SK-N-SH (cell line): ENCODE data around the gene GPR101. TPM values are rescaled to one million over a fixed set of nuclear protein-coding genes. Genes with fewer than 3 reads are reported as not detected.
"Not testable (repeated sequence)": the region's sequence is repeated elsewhere in the genome, so short reads cannot be mapped to it uniquely, and the experiment has no call there.

Experiments
- CTCF ChIA-PET: fragments of 300-600, 350-600 bp; formaldehyde crosslinking; extraction: SDS; loops from one replicate; lab custom pipeline; 2021; lab: Yijun Ruan, JAX
- POLR2A ChIA-PET: fragments of 350-600 bp; sonication (Branson Sonifier 250); formaldehyde crosslinking; extraction: SDS; loops from one replicate; lab custom pipeline; 2020; ENCODE audit warnings: antibody characterized with exemption, inconsistent platforms; lab: Yijun Ruan, JAX
- DNase-seq: peaks from one replicate; pipeline ENCODE4 v3.0.0; 2012
- H2AFZ ChIP-seq: fragments of 200-600 bp; sonication (generic); 2 replicates; pipeline ENCODE4 v1.8.1; 2016; ENCODE audit warnings: antibody characterized with exemption, mild to moderate bottlenecking, low read depth
- H3F3A ChIP-seq: fragments of 200-600 bp; sonication (generic); replicated peaks from 2 replicates; pipeline ENCODE3; 2016; ENCODE audit warnings: antibody characterized with exemption, mild to moderate bottlenecking; ENCODE audit not compliant: insufficient read depth
- H3K27ac ChIP-seq, 2 experiments: fragments of 200-500 bp in 1 of 2; fragments of 200-600 bp in 1 of 2; sonication (Bioruptor generic) in 1 of 2; sonication (generic), shearing (Covaris generic) in 1 of 2; 2 replicates each; pipeline versions ENCODE4 v1.5.1 to v1.6.1; 2014 to 2016; ENCODE audit warnings: low read depth in 2 of 2, inconsistent platforms in 1 of 2, low read length in 1 of 2, mild to moderate bottlenecking in 1 of 2, mixed read lengths in 1 of 2
- H3K27me3 ChIP-seq: fragments of 200-600 bp; sonication (generic), shearing (Covaris generic); 2 replicates; pipeline ENCODE4 v1.6.1; 2016; ENCODE audit warnings: mixed run types; ENCODE audit not compliant: insufficient read depth
- H3K36me3 ChIP-seq, 2 experiments: fragments of 200-500 bp in 1 of 2; fragments of 200-600 bp in 1 of 2; sonication (Bioruptor generic) in 1 of 2; sonication (generic) in 1 of 2; replicated peaks in 1 of 2; 2 replicates each; pipeline versions ENCODE3 to v1.5.1; 2014 to 2016; ENCODE audit warnings: low read length in 1 of 2, mild to moderate bottlenecking in 1 of 2; ENCODE audit not compliant: insufficient read depth in 2 of 2, control insufficient read depth in 1 of 2
- H3K4me1 ChIP-seq, 2 experiments: fragments of 200-500 bp in 1 of 2; fragments of 200-600 bp in 1 of 2; sonication (Bioruptor generic) in 1 of 2; sonication (generic), shearing (Covaris generic) in 1 of 2; 2 replicates each; pipeline versions ENCODE4 v1.5.1 to v1.6.1; 2014 to 2016; ENCODE audit warnings: low read depth in 1 of 2, low read length in 1 of 2, mixed run types in 1 of 2; ENCODE audit not compliant: insufficient read depth in 2 of 2, control insufficient read depth in 1 of 2
- H3K4me2 ChIP-seq: fragments of 200-600 bp; sonication (generic), shearing (Covaris generic); 2 replicates; pipeline ENCODE4 v1.6.1; 2017; ENCODE audit warnings: mixed run types
- H3K4me3 ChIP-seq, 2 experiments: fragments of 200-500 bp in 1 of 2; fragments of 200-600 bp in 1 of 2; sonication (Bioruptor generic) in 1 of 2; sonication (generic), shearing (Covaris generic) in 1 of 2; 2 replicates each; pipeline versions ENCODE4 v1.5.1 to v1.8.1; 2014 to 2016; ENCODE audit warnings: low read depth in 2 of 2, inconsistent platforms in 1 of 2, low read length in 1 of 2, mild to moderate bottlenecking in 1 of 2, mixed read lengths in 1 of 2, moderate library complexity in 1 of 2
- H3K79me2 ChIP-seq: fragments of 200-600 bp; sonication (generic); 2 replicates; pipeline ENCODE4 v1.8.1; 2017; ENCODE audit warnings: mild to moderate bottlenecking; ENCODE audit not compliant: insufficient read depth
- H3K9ac ChIP-seq: fragments of 200-600 bp; sonication (generic); 2 replicates; pipeline ENCODE4 v1.6.1; 2017; ENCODE audit warnings: mixed run types
- H3K9me2 ChIP-seq: fragments of 200-600 bp; sonication (generic); 2 replicates; pipeline ENCODE4 v1.6.1; 2017; ENCODE audit warnings: mixed run types
- H3K9me3 ChIP-seq: fragments of 200-600 bp; sonication (generic); 2 replicates; pipeline ENCODE4 v1.6.1; 2017; ENCODE audit warnings: mixed run types, mild to moderate bottlenecking, moderate library complexity
- H4K20me1 ChIP-seq: fragments of 200-600 bp; sonication (generic); 2 replicates; pipeline ENCODE4 v1.6.1; 2017; ENCODE audit warnings: mild to moderate bottlenecking, mixed run types; ENCODE audit not compliant: insufficient read depth
- EZH2phosphoT487 ChIP-seq: fragments of 200-600 bp; sonication (generic); IDR thresholded peaks from 2 replicates; pipeline ENCODE4 v1.6.1; 2017; ENCODE audit warnings: low read depth, mixed run types, mild to moderate bottlenecking, antibody characterized with exemption, moderate library complexity, borderline replicate concordance
- FOXJ3 ChIP-seq: sonication (generic); formaldehyde crosslinking; IDR thresholded peaks from 2 replicates; pipeline ENCODE4 v1.5.1; 2020; ENCODE audit warnings: mild to moderate bottlenecking, missing genetic modification reagents
- GABPA ChIP-seq: IDR thresholded peaks from 2 replicates; pipeline ENCODE4 v1.4.0; 2012; ENCODE audit warnings: low read depth, mild to moderate bottlenecking
- JUND ChIP-seq: IDR thresholded peaks from 2 replicates; pipeline ENCODE4 v1.4.0; 2012
- NFIC ChIP-seq: IDR thresholded peaks from 2 replicates; pipeline ENCODE4 v1.4.0; 2012; ENCODE audit warnings: borderline replicate concordance
- POLR2AphosphoS5 ChIP-seq: IDR thresholded peaks from 2 replicates; pipeline ENCODE4 v1.6.1; 2012; ENCODE audit warnings: low read depth, low read length
- RAD21 ChIP-seq: IDR thresholded peaks from 2 replicates; pipeline ENCODE4 v1.6.1; 2012; ENCODE audit warnings: mild to moderate bottlenecking, low read length
- RXRA ChIP-seq: IDR thresholded peaks from 2 replicates; pipeline ENCODE4 v1.4.0; 2012; ENCODE audit warnings: low read depth, mild to moderate bottlenecking, borderline replicate concordance
- SIN3A ChIP-seq: IDR thresholded peaks from 2 replicates; pipeline ENCODE4 v1.6.1; 2012; ENCODE audit warnings: low read depth, mild to moderate bottlenecking, low read length, moderate library complexity, borderline replicate concordance
- TEAD4 ChIP-seq: IDR thresholded peaks from 2 replicates; pipeline ENCODE4 v1.4.0; 2012; ENCODE audit warnings: mild to moderate bottlenecking, borderline replicate concordance; ENCODE audit not compliant: insufficient read depth
- YY1 ChIP-seq: IDR thresholded peaks from 2 replicates; pipeline ENCODE4 v1.4.0; 2012; ENCODE audit warnings: low read depth, mild to moderate bottlenecking
- WGBS: methylation state at CpG from one replicate; pipeline ENCODE4 v1.1.6; 2017; ENCODE audit warnings: low lambda C conversion rate; 5-methylcytosine and 5-hydroxymethylcytosine counted together
- polyA plus RNA-seq, 3 experiments: library from polyadenylated mRNA; depleted of rRNA; stranded (reverse); fragments of >200 nt; gene quantifications; 2 replicates each; pipeline ENCODE4 v1.2.3, GENCODE V29; 2012
- TF ChIP-seq, protein P1 (sequence below): IDR thresholded peaks from 2 replicates; pipeline ENCODE4 v1.4.0; 2012; ENCODE audit warnings: low read depth, borderline replicate concordance
- TF ChIP-seq, protein P2 (sequence below): IDR thresholded peaks from 2 replicates; pipeline ENCODE4 v1.4.0; 2012; ENCODE audit warnings: low read depth, borderline replicate concordance
- TF ChIP-seq, protein P3 (sequence below): fragments of 150-350 bp; IDR thresholded peaks from 2 replicates; pipeline ENCODE4 v1.6.1; 2016; ENCODE audit warnings: mild to moderate bottlenecking, low read depth, low read length
- TF ChIP-seq, protein P4 (sequence below): IDR thresholded peaks from 2 replicates; pipeline ENCODE4; 2012

GPR101 gene
- polyA plus RNA-seq, 1 of the 3 experiments (the other 2 are of a cell fraction): not detected

DNA sequence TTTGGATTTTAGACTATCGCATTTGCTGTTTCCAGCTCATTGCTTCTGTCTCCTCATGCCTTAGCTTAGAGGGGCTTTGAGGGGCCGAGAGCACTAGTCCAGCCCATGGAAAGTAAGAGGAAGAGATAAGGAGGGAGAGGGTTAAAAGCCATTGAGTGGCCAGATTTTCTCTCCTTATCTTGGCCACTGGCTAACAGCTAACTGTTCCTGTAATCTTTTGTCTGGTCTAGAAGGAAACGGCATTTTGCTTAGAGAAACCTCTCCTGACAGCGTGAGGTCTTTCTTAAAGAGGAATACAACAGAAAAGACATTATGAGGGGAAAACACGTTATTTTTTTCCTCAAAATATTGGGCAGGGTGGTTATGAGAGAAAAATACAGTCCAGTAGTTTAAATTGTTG lies 7.9 kb downstream of the GPR101 start:
- no peak overlapping the region for H3K9ac ChIP-seq
- H4K20me1 ChIP-seq: no peaks in the 10 kb centered on the region
- POLR2A ChIA-PET: no interaction called here
- CTCF ChIA-PET: interaction anchor here (3.3 kb wide), 1 partner anchor 27 kb away, joined by 14 read pairs; no protein-coding TSS in a partner anchor
- no peaks in the 10 kb centered on the region for H3K9me2 ChIP-seq
- no peak for DNase-seq
- no peak overlapping the region for H3K4me3 ChIP-seq
- H3K27ac ChIP-seq: no peak overlapping the region
- no peaks in the 10 kb centered on the region for H3K79me2 ChIP-seq
- WGBS: 3% methylated on average over 5 of the region's 5 CpGs
- TF ChIP-seq RXRA (no peak), EZH2phosphoT487 (no peak), RAD21 (no peak), FOXJ3 (CRISPR knock-in tag) (no peak)
- TF ChIP-seq, protein P1, sequence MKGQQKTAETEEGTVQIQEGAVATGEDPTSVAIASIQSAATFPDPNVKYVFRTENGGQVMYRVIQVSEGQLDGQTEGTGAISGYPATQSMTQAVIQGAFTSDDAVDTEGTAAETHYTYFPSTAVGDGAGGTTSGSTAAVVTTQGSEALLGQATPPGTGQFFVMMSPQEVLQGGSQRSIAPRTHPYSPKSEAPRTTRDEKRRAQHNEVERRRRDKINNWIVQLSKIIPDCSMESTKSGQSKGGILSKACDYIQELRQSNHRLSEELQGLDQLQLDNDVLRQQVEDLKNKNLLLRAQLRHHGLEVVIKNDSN: no peak
- TF ChIP-seq, protein P2, sequence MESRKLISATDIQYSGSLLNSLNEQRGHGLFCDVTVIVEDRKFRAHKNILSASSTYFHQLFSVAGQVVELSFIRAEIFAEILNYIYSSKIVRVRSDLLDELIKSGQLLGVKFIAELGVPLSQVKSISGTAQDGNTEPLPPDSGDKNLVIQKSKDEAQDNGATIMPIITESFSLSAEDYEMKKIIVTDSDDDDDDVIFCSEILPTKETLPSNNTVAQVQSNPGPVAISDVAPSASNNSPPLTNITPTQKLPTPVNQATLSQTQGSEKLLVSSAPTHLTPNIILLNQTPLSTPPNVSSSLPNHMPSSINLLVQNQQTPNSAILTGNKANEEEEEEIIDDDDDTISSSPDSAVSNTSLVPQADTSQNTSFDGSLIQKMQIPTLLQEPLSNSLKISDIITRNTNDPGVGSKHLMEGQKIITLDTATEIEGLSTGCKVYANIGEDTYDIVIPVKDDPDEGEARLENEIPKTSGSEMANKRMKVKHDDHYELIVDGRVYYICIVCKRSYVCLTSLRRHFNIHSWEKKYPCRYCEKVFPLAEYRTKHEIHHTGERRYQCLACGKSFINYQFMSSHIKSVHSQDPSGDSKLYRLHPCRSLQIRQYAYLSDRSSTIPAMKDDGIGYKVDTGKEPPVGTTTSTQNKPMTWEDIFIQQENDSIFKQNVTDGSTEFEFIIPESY: no peak
- TF ChIP-seq, all 33 proteins: peak for 0
- H3K36me3 ChIP-seq: no peaks in the 10 kb centered on the region
- no peak overlapping the region for H2AFZ ChIP-seq
- peaks cover 29% of the 10 kb centered on the region for H3K27me3 ChIP-seq
- no peaks in the 10 kb centered on the region for H3F3A ChIP-seq
- no peaks in the 10 kb centered on the region for H3K9me3 ChIP-seq
- no peak overlapping the region for H3K4me2 ChIP-seq
- no peaks in the 10 kb centered on the region; a peak in 1 of 4 replicates for H3K4me1 ChIP-seq

DNA sequence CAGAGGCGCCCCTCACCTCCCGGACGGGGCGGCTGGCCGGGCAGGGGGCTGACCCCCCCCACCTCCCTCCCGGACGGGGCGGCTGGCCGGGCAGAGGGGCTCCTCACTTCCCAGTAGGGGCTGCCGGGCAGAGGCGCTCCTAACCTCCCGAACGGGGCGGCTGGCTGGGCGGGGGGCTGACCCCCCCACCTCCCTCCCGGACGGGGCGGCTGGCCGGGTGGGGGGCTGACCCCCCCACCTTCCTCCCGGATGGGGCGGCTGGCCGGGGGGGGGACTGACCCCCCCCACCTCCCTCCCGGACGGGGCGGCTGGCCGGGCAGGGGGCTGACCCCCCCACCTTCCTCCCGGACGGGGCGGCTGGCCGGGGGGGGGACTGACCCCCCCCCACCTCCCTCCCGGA lies 33.6 kb downstream of the GPR101 start:
- no CpG with 5 or more reads among the region's 31 CpGs for WGBS
- H3K9me3 ChIP-seq, POLR2A ChIA-PET: not testable (repeated sequence)

DNA sequence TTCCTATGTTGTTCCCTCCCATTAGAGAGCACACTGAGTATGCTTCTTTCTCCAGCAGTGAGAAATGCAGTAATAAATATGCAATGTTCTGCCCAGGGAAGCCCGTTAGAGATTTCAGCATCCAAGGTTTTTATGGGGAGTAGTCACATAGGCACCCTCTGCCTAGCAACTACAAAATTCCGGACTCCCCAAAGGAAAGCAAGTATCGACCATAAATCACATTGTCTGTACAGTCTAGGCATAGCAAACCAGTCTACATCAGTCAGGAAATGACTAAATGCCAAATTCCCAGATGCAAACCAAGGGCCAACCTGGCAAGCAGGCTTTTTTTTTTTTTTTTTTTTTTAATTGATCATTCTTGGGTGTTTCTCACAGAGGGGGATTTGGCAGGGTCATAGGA lies 34.8 kb downstream of the GPR101 start:
- WGBS: 20% methylated on average over 3 of the region's 3 CpGs
- Histone ChIP-seq H3K4me1 (no peaks in the 10 kb centered on the region), H3K9ac (no peak overlapping the region), H3K4me3 (no peak overlapping the region), H3F3A (no peaks in the 10 kb centered on the region), H3K27me3 (no peaks in the 10 kb centered on the region), H3K36me3 (no peaks in the 10 kb centered on the region), H3K79me2 (no peaks in the 10 kb centered on the region), H3K4me2 (no peak overlapping the region), H3K9me3 (no peaks in the 10 kb centered on the region), H3K9me2 (no peaks in the 10 kb centered on the region), H4K20me1 (no peaks in the 10 kb centered on the region), H3K27ac (no peak overlapping the region), H2AFZ (no peak overlapping the region)
- POLR2A ChIA-PET: no interaction called here
- CTCF ChIA-PET: no interaction called here
- no peak for DNase-seq
- TF ChIP-seq YY1 (no peak), NFIC (no peak), SIN3A (no peak), GABPA (no peak), RXRA (no peak), TEAD4 (no peak), POLR2AphosphoS5 (no peak), JUND (no peak)
- TF ChIP-seq, protein P3, sequence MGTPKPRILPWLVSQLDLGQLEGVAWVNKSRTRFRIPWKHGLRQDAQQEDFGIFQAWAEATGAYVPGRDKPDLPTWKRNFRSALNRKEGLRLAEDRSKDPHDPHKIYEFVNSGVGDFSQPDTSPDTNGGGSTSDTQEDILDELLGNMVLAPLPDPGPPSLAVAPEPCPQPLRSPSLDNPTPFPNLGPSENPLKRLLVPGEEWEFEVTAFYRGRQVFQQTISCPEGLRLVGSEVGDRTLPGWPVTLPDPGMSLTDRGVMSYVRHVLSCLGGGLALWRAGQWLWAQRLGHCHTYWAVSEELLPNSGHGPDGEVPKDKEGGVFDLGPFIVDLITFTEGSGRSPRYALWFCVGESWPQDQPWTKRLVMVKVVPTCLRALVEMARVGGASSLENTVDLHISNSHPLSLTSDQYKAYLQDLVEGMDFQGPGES: no peak
- TF ChIP-seq, protein P4, sequence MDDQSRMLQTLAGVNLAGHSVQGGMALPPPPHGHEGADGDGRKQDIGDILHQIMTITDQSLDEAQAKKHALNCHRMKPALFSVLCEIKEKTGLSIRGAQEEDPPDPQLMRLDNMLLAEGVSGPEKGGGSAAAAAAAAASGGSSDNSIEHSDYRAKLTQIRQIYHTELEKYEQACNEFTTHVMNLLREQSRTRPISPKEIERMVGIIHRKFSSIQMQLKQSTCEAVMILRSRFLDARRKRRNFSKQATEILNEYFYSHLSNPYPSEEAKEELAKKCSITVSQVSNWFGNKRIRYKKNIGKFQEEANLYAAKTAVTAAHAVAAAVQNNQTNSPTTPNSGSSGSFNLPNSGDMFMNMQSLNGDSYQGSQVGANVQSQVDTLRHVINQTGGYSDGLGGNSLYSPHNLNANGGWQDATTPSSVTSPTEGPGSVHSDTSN: no peak
- TF ChIP-seq, protein P2: no peak

More for the DNA sequence above, 33.6 kb downstream of the GPR101 start:
- H3K36me3 ChIP-seq, DNase-seq, H3K4me2 ChIP-seq, H3K9ac ChIP-seq, H2AFZ ChIP-seq, H3F3A ChIP-seq, H3K4me1 ChIP-seq, H3K4me3 ChIP-seq, H4K20me1 ChIP-seq, H3K9me2 ChIP-seq, CTCF ChIA-PET, H3K79me2 ChIP-seq, H3K27ac ChIP-seq, H3K27me3 ChIP-seq: not testable (repeated sequence)
